ENCODE measurements around the gene TRIM34.

DNA sequence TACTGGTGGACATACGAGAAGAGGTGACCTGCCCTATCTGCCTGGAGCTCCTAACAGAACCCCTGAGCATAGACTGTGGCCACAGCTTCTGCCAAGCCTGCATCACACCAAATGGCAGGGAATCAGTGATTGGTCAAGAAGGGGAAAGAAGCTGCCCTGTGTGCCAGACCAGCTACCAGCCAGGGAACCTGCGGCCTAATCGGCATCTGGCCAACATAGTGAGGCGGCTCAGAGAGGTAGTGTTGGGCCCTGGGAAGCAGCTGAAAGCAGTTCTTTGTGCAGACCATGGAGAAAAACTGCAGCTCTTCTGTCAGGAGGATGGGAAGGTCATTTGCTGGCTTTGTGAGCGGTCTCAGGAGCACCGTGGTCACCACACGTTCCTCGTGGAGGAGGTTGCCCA is 21.5 kb upstream of the TRIM34 start:
- TF ChIP-seq, protein P1, sequence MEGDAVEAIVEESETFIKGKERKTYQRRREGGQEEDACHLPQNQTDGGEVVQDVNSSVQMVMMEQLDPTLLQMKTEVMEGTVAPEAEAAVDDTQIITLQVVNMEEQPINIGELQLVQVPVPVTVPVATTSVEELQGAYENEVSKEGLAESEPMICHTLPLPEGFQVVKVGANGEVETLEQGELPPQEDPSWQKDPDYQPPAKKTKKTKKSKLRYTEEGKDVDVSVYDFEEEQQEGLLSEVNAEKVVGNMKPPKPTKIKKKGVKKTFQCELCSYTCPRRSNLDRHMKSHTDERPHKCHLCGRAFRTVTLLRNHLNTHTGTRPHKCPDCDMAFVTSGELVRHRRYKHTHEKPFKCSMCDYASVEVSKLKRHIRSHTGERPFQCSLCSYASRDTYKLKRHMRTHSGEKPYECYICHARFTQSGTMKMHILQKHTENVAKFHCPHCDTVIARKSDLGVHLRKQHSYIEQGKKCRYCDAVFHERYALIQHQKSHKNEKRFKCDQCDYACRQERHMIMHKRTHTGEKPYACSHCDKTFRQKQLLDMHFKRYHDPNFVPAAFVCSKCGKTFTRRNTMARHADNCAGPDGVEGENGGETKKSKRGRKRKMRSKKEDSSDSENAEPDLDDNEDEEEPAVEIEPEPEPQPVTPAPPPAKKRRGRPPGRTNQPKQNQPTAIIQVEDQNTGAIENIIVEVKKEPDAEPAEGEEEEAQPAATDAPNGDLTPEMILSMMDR (IDR thresholded peaks at IDR 0.05): no peak
- no peak for TF ChIP-seq POLR2A (IDR thresholded peaks at IDR 0.05)
